GM19025 (cell line): ENCODE data around the gene ANXA8.

Experiments
- ATAC-seq: cut with Tn5 transposase; IDR thresholded peaks from one replicate; pipeline ENCODE4 v1.9.1; 2021; ENCODE audit warnings: mild to moderate bottlenecking, low read depth, moderate library complexity; ENCODE audit not compliant: unreplicated experiment

Gene ANXA8

DNA sequence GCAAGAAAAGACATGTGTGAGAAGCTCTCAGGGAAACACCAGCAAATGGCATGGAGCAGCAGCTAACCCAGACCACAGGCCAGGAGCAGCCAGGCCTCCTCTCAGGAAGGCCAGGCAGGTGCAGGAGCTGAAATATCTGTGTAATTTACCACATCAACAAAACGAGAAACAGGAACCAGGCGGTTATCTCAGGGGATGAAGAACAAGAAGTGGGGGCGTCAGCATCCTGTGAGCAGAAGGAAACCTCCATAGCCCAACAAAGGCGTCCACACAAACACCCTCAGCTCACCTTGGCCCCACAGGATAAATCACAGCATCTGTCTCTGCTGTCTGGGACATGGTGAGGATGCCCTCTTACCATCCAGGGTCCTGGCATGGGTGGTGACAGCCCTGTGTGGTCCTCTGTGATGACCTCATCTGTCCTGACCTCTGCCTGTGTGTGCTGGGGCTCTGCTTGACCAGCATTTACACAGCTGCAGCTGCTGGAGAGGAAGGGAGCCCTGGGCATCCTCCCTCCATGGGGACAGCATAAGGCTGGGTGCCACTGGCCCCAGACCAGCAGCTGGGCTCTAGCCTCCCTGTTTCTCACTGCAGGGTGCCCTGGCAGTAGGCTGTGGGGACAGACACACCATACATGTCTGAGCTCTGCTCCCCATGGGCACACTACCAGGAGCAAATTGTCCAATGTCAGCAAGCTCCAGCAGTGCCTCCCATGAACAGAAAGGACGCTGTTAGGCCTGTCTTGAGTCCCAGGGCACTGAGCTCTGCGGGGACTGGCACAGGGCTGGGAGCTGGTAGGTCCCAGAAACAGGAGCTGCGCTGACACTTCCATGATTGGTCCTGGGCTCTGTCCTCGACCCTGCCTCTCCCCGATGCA lies 34.6 kb downstream of the ANXA8 start:
- ATAC-seq, result no peak

DNA sequence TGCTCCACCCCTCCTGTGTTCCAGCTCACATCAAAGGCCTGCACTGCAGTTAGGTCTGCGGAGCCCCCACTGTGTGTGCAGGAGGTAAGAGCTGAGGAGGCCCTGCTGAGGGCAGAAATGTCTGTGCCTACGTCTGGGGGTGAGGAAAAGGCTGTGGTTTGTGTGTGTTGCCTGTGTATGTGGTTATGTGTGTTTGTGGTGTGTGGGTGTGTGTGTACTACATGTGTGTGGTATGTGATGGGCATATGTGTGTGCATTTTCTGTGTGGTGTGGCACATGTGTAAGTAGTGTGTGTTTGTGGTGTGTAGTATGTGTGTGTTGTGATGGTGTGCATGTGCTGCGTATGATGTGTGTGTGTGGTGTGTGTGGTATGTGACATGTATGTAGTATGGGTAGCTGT lies 36.2 kb downstream of the ANXA8 start:
- ATAC-seq, result no peak

DNA sequence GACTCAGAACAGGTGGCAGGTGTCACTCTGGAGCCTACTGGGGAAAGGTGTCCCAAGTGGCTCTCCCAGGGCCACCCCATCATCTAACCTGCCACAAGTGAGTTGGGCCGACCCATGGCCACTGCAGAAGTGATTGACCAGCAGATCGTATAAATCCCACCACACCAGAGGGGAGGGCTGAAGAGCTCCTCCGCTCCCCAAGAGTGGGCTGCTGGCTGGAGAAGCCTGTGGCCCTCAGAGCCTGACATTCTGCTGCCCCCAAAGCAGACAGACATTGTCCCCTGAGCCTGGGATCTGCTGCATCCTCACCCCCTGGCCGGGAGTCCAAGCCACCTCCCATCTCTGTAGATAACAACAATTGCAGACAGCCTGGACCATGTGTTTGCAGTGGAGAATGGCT lies 36.7 kb downstream of the ANXA8 start:
- no peak for ATAC-seq

DNA sequence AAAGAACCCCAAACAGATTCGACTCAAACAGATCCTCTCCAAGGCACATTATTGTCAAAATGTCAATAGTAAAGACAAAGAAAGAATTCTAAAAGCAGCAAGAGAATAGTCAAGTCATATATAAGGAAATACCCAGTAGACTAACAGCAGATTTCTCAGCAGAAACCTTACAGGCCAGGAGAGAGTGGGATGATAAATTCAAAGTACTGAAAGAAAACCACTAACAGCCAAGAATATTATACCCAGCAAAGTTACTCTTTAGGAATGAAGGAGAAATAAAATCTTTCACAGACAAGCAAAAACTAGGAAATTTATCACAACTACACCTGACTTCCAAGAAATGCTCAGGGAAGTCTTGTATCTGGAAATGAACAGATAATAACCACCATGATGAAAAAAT lies 38.2 kb downstream of the ANXA8 start:
- no peak for ATAC-seq

DNA sequence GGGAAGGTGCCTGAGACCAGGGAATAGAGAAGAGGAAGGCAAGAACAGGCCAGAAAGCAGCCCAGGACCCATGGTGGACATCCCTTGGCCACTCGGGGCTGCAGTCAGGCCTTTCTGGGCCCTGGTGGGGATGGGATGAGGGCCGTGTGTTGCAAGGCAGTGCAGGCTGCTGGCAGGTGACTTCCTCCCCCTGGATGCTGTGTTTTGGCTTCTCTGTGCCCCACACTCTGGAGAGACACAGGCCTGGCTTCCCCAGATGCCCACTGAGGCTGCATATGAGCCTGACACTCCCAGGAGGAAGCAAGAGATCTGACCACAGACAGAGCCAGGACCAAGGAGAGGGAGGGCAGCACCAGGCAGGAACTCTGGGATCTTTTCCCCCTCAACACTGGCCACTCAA lies 39.9 kb downstream of the ANXA8 start:
- ATAC-seq, result no peak

DNA sequence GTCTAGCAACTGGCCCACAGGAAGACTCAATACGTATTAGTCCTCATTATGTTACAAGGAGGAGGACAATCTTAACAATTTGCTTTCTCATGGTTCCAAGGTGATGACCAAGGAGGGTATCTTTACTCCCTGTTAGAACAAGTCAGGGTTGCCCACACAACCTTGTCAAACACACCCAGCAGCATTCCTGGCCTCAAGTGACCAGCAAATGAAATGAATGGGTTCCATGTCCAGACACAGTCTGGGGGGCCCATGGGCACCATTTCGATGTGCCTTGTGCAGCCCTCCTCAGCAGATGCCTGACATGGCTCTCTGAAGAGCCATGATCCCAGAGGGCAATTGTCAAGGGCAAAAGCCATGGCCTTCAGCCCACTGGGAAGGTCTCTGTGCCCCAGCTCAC lies 40.8 kb downstream of the ANXA8 start:
- ATAC-seq, result no peak

DNA sequence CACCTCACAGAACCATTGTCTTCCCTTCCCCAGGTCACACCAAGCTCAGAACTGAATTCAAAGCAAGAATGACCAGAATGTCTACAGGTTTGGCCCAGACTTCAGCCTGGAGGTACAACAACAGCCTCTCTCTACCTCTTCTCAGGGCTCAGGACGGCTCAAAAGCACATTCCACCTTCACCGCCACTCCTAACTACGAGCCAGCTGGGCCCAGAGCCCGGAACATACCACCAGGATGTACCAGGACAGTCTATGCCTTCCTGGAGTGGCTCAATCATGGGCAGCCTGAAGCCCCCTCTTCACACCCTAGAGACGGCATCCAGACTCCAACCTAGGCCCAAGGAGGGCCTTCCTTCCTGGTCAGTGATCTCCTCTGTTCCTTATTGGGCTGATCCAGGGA lies 41.6 kb downstream of the ANXA8 start:
- ATAC-seq, result no peak

DNA sequence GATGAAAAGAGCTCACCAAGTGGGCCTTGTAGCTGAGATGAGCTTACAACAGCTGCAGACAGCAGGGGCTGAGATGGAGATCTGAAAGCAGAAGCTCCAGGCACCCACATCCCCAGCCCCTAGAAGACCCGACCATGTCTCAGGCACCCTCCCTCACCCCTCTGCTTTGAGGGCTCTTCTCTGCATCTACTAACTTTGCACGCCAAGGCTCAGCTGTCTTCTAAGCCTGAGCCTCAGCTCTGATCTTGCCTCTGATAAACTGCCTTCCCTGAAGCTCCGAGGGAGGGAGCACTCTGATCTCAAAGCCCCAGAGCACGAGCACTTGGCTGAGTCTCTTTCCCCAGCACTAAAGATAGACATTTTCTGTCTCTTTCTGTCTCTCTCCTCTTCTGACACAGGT lies 42.0 kb downstream of the ANXA8 start:
- ATAC-seq, result no peak

DNA sequence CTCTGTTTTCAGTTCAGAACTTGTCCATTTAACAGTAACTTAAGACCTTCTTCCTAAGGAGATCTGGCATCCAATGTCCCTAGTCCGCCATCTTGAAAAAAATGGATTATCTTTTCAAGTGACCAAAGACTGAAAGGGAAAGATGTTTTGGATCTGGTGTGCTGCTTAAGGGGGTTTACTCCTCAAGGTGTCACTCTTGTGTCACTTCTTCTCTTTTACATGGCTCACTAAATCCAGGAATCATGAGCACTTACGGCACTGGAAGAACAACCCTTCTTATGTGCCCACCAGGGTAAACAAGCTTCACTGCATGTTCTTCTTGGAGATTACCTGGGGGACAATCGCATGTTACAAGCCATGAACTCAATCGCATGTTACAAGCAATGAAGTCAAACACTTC lies 43.7 kb downstream of the ANXA8 start:
- no peak for ATAC-seq

DNA sequence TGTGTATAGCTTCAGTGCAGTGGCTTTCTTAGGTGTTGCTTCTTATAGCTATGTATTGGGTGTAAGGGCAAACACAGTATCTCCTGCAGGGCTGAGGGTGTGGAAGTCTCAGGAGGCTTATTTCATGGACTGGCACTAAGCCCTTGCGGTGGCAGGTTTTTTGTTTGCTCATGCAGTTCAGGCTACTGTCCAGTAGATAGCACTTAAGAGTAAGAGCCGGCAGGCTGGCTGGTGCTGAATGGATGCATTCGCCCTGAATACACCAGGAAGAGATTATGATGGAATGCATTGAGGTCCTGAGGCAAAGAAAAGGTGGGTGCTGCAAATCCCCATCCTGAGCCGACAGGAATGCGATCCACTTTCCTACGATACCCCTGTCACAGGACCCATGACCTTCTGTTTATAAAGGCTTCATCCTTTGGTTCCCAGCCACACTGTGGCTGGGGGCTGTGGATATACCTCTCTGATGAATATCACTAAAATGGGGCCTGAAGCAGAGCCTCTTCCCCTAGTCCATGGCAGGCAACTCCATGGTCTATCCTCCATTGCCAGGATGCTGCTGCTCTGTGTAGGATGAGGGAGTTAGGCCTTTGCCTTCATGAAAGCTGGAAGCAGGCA lies 44.9 kb downstream of the ANXA8 start:
- peak; percentile 60 for ATAC-seq

DNA sequence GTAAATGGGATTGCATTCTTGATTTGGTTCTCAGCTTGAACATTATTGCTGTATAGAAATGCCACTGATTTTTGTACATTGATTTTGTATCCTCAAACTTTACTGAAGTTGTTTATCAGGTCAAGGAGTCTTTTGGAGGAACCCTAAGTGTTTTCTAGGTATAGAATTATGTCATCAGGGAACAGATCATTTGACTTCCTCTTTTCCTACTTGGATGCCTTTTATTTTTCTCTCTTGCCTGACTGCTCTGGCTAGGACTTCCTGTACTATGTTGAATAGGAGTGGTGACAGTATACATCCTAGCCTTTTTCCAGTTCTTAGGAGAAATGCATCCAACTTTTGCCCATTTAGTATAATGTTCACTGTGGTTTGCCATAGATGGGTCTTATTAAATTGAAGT lies 48.8 kb downstream of the ANXA8 start:
- no peak for ATAC-seq

DNA sequence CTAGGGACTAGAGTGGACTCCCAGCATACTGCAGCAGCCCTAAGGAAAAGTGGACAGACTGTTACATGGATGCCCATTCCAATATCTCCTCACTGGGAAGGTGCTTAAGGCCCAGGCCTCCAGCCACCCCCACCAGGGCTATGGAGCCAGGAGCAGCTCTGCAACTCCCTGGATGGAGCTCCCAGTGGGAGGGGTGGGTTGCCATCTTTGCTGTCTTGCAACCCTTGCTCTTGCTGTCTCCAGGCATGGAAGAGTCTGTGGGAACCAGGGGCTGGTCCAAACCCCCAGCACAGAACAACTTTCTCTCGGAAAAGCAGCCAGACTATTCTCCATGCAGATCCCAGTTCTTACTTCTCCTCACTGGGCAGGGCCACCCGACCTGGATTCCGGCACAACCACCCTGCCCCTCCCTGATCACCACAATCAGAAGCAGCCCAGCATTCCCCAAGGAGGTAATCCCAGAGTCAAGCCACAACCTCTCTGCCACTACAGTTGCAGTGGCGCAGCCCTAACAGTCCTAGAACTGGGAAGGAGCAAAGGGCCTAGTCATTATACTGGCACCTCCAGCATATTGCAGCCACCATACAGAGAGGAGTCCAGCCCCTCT lies 58.0 kb downstream of the ANXA8 start:
- ATAC-seq, result no peak

DNA sequence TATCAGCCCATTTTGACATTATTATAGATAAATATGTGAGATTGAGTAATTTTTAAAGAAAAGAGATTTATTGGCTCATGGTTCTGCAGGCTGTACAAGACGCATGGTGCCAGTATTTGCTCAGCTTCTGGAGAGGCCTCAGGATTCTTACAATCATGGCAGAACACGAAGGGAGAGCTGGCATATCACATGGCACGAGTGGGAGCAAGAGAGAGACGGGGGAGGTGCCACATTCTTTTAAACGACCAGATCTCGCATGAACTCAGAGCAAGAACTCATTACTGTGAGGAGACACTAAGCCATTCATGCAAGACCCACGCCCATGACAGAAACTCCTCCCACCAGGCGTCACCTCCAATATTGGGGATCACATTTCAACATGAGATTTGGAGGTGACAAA lies 59.7 kb downstream of the ANXA8 start:
- ATAC-seq, result no peak

DNA sequence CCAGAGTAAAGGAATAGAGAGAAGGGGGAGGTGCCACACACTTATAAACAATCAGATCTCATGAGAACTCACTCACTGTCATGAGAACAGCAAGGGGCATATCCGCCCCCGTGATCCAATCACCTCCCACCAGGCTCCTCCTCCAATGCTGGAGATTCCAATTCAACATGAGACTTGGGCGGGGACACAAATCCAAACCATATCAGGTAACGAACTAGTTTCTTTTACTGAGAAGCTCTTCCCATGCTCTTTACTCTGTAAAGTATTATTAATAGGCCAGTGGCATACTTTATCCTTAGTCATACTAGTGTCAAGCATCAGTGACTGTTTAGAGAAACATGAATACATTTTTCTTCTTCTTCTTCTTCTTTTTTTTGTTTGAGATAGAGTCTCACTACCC lies 60.4 kb downstream of the ANXA8 start:
- no peak for ATAC-seq

DNA sequence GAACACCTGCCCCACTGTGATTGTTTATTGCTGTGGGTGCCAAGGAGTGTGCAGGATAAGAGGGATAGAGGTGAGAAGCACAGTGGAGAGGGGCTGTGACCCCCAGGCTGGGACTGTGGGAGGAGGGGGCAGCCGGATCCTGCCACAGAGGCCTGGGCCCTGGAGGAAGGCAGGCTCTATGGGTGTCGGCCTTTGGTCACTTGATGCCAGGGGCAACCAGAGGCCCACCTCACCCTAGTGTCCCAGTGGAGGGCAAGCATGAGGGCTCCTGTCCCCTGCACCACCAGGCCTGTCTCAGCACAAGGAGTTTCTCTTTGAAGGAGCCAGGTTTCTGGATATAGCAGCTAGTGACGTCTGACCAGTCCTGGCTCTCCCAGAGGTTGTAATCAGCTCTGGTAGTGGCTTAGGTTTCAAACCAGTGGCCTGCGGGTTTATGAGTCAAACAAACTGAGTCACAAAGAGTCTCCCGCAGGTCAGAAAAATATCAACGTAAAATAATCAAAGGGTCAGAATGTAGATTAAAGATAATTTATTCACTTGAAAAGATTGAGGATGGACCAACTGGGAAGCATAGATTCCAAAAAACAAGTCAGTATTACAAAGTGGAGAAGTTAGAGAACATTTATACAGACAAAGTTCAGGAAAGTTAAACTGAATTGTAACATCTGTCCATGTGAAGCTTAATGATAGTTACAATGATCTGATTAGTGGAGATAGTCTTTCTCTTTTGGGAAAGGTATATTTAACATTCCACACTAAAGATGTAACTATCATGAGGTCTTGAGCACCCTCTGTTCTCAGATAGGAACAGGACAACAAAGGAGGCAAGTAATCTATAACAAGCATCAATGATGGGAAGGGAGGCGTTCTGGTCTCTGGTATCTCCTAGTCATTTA lies 62.6 kb downstream of the ANXA8 start:
- no peak for ATAC-seq

DNA sequence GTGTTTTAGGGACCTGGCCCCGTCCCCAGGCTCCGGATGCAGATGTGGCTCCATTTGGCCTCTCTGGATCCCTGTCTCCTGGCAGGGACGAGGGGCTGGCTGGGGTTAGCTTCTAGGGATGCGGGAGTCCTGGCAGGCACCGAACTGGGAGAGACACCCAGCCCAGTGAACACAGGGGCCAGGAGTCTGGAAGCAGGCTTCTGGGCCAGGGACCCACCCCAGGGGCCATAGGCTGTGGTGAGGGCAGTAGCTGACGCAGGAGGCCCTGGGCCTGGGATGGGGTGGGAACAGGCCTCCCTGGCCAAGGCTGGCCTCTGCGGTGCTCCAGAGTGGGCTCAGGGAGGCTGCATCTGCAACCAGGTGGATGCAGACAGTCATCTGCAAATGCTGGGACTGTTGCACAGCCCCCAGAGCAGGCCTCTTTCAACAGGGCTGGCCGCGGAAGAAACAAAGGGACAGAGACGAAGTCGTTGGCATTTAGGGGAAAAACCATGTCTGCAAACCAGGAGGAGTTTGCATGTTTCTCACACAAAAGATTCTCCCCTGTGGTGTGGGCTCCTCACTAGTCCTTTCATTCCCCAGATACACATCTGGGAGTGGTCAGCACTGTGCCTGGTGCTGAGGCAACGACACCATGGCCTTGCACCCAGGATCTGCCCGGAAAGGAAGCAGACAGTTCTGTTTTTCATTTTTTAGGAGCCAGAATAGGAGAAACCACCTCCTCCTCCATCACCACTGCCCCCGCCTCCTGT lies 63.4 kb downstream of the ANXA8 start:
- no peak for ATAC-seq

DNA sequence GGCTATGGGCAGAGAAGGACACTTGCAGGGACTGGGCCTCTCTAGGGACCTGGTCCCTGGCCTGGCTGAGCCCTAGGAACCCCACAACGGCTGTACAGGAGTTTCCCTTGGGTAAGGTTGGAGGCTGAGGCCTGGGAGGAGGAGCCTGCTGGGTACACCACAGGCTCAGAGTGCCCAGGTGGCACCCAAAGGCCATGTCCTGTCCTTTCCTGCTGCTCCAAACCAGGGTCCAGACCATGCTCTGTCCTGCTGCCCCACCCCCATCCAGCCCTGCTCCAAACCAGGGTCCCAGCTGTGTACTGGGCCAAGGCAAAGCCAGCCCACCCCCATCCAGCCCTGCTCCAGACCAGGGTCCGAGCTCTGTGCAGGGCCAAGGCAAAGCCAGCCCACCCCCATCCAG lies 64.5 kb downstream of the ANXA8 start:
- ATAC-seq, result no peak

DNA sequence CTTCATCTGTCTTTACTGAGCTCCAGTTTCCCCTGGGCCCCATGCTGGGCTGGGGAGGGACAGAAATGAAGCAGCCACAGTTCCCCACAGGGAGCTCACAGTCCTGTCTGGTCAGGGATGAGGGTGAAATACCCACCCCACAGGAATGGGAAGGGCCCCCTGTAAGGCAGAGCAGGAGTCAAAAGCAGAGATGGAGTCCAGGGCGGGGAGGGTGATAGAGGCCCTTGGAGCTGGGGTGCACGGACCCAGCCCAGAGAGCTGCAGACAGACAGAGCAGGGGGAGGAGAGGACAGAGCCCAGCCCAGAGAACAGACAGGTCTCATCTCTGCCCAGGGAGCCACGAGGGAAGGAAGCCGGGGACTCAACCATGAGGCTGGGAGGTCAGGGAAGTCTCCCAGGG lies 64.9 kb downstream of the ANXA8 start:
- ATAC-seq, result no peak

DNA sequence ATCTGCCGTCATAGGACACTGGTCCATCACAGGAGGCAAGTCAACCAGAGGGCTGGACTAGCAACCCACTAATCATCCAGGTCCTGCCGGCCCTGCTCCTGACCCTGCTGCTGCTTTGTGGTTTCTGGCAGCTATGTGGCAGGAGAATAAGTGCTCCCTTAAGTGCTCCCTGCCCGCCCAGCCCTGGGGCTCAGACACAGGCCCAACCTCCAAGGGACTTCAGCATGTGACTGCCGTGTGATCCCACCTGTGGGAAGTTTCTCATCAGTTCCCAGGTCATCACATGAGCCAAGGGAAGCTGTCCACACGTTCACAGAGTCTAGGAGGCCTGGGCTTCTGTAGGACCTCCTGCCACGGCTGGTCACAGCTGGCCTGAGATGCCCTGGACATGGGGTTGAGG lies 65.6 kb downstream of the ANXA8 start:
- ATAC-seq, result no peak
